Peyer's patch (tissue), 4 donors: ENCODE data around the gene YBX2.

Source experiments
- CTCF ChIP-seq, 6 experiments: fragments of 450-650 bp in 4 of 6; fragments of 200-600 bp in 2 of 6; sonication (generic) in 1 of 6; IDR thresholded peaks; one replicate each; pipeline ENCODE4 v1.5.1; 2017 to 2019; ENCODE audit warnings: antibody characterized with exemption in 6 of 6, mild to moderate bottlenecking in 3 of 6, moderate library complexity in 1 of 6
- POLR2A ChIP-seq, 2 donors: fragments of 450-650 bp; IDR thresholded peaks; one replicate each; pipeline ENCODE4 v1.5.1; 2017; ENCODE audit warnings: antibody characterized with exemption in 2 of 2, mild to moderate bottlenecking in 2 of 2, moderate library complexity in 2 of 2

- TF ChIP-seq CTCF (IDR thresholded peaks at IDR 0.05) (no peak), POLR2A (IDR thresholded peaks at IDR 0.05) (no peak)
Observed at GRCh38 chr17:7332111-7332510, 37.7 kb upstream of the YBX2 start.
